GM12891 (cell line): ENCODE data around the gene ENTPD7.

Experiments used
- PAX5 ChIP-seq: IDR thresholded peaks from 2 replicates; pipeline ENCODE4 v1.6.1; 2011; ENCODE audit warnings: low read length, moderate library complexity, mild to moderate bottlenecking; ENCODE audit not compliant: insufficient read depth, severe bottlenecking
- POLR2A ChIP-seq: IDR thresholded peaks from 2 replicates; pipeline ENCODE4 v1.6.1; 2011; ENCODE audit warnings: low read depth, low read length, control low read depth
- POLR2AphosphoS5 ChIP-seq: IDR thresholded peaks from 2 replicates; pipeline ENCODE4 v1.6.1; 2011; ENCODE audit warnings: low read depth, low read length, control low read depth
- SPI1 ChIP-seq: IDR thresholded peaks from 2 replicates; pipeline ENCODE4 v1.6.1; 2011; ENCODE audit warnings: low read depth, low read length, control low read depth
- TAF1 ChIP-seq: IDR thresholded peaks from 2 replicates; pipeline ENCODE4 v1.6.1; 2011; ENCODE audit warnings: low read depth, low read length, control low read depth

DNA sequence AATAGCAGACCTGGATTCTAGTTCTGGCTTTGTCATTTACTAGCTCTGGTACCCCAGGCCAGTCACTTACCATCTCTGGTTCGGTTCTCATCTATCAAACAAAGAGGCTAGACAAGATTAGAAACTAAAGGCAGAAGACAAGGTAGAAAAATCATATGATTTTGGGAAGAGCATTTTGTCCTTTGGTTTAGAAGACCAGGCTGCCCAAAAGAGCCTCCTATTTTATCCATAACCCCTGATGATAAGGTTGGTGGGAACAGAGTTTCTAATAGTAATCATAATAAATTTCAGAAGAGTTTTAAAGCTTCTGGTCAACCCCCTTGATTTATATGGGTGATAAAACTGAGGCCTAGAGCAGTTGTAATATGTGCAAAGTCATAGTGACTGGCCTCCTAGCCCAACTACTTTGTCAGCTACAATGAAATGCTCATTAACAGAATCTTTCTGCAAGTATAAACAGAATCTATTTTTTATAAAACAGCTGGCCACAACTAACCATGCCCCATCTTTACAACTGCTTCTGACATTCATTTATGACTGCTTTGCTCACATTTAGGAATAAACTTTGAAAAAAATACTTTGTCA, 49.2 kb downstream of the ENTPD7 start:
- no peak for TF ChIP-seq TAF1
- no peak for TF ChIP-seq POLR2A
- TF ChIP-seq POLR2AphosphoS5 = no peak
- no peak for TF ChIP-seq PAX5
- TF ChIP-seq SPI1 = no peak
